Osteoblast (primary cell): ENCODE results near the gene PLXND1. TPM values are rescaled to one million over a fixed set of nuclear protein-coding genes. Genes with fewer than 3 reads are reported as not detected.

Experiments used
- DNase-seq: peaks from one replicate; pipeline ENCODE4 v3.0.0; 2011; ENCODE audit warnings: low spot score, mixed read lengths; ENCODE audit not compliant: insufficient read length; ENCODE audit errors: missing footprints
- H2AFZ ChIP-seq: 2 replicates; pipeline ENCODE4 v1.6.0; 2011; ENCODE audit warnings: mild to moderate bottlenecking, low read length
- H3K27ac ChIP-seq: 2 replicates; pipeline ENCODE4 v1.5.1; 2011; ENCODE audit warnings: mild to moderate bottlenecking, low read depth, low read length, moderate library complexity
- H3K27me3 ChIP-seq: 2 replicates; pipeline ENCODE4 v1.6.0; 2012; ENCODE audit warnings: mild to moderate bottlenecking, control low read depth, inconsistent platforms, low read length, moderate library complexity; ENCODE audit not compliant: insufficient read depth
- H3K36me3 ChIP-seq: 2 replicates; pipeline ENCODE4 v1.5.1; 2011; ENCODE audit warnings: mild to moderate bottlenecking, low read length, control low read depth, moderate library complexity; ENCODE audit not compliant: insufficient read depth
- H3K4me1 ChIP-seq: 2 replicates; pipeline ENCODE4 v1.5.1; 2011; ENCODE audit warnings: mild to moderate bottlenecking, low read length, control low read depth, moderate library complexity; ENCODE audit not compliant: insufficient read depth
- H3K4me2 ChIP-seq: 2 replicates; pipeline ENCODE4 v1.6.0; 2011; ENCODE audit warnings: mild to moderate bottlenecking, low read length; ENCODE audit not compliant: insufficient read depth
- H3K4me3 ChIP-seq: fragments of 200-600 bp; sonication (generic); 3 replicates; pipeline ENCODE4 v1.5.1; 2012; ENCODE audit warnings: mild to moderate bottlenecking, low read length, inconsistent platforms; ENCODE audit not compliant: insufficient read depth
- H3K79me2 ChIP-seq: 2 replicates; pipeline ENCODE4 v1.6.0; 2012; ENCODE audit warnings: mild to moderate bottlenecking, low read length, control low read depth, inconsistent platforms; ENCODE audit not compliant: insufficient read depth
- H3K9me3 ChIP-seq: 2 replicates; pipeline ENCODE4 v1.5.1; 2011; ENCODE audit warnings: low read depth, low read length, control low read depth
- H4K20me1 ChIP-seq: 2 replicates; pipeline ENCODE4 v1.6.0; 2012; ENCODE audit warnings: mild to moderate bottlenecking, low read length, control low read depth; ENCODE audit not compliant: insufficient read depth
- CTCF ChIP-seq: IDR thresholded peaks from 2 replicates; pipeline ENCODE4 v1.5.1; 2011; ENCODE audit warnings: mild to moderate bottlenecking, low read depth, low read length, moderate library complexity; ENCODE audit errors: extremely low read depth
- total RNA-seq: library from RNA; depleted of rRNA; stranded (reverse); fragments of >200 nt; gene quantifications from 2 replicates; pipeline ENCODE4 v1.2.3, GENCODE V29; 2012

The PLXND1 gene
- total RNA-seq, 1 donor = 134 TPM

DNA sequence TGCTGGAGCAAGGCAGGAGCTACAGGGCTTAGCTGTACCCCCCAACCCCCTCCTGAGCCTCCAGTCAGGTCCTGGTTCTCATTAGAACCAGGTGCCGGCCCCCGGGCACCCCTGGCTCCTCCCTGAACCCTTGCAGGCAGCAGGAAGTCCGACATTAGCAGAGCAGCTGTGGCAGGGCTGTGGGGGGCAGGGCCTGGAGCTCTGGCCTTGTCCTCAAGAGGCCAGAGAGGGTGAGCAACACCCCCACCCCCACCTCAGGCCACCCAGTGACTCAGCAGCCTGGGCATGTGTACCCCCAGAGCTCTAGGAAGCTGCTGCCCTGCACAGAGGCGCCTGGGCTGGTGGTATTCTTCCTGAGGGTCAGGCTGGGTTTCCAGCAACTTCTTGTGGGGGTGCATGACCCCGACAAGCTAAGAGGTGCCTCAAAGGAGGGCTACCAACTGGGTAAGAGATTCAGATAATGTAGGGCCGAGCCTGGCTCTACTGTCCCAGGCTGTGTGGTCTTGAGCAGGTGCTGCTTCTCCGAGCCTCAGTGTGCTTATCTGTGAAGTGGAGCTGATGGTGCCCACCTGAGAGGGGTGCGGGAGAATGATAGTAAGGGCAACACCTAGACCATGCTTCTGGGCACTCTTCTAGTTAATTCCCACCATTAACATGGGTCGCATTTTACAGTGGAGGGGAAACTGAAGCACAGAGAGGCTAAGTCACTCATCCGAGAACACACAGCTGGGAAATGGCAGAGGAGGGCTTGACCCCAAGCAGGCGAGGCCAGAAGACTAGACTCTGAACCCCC, 47.5 kb downstream of the PLXND1 start:
- Histone ChIP-seq H3K27me3 (no peaks in the 10 kb centered on the region), H3K79me2 (peaks cover 3% of the 10 kb centered on the region), H2AFZ (no peak overlapping the region), H3K4me2 (peak overlapping the region; percentile 13), H4K20me1 (no peaks in the 10 kb centered on the region), H3K9me3 (no peaks in the 10 kb centered on the region), H3K27ac (peak overlapping the region; percentile 32), H3K36me3 (peaks cover 64% of the 10 kb centered on the region), H3K4me3 (no peak overlapping the region), H3K4me1 (peaks cover 35% of the 10 kb centered on the region)
- TF ChIP-seq CTCF = no peak
- DNase-seq = peak; percentile 98

GRCh38 chr3:129558081-129558771, 48.2 kb downstream of the PLXND1 start:
- Histone ChIP-seq H3K27ac (peak overlapping the region; percentile 32), H2AFZ (no peak overlapping the region), H3K9me3 (no peaks in the 10 kb centered on the region), H4K20me1 (no peaks in the 10 kb centered on the region), H3K4me3 (no peak overlapping the region), H3K4me1 (peaks cover 35% of the 10 kb centered on the region), H3K4me2 (peak overlapping the region; percentile 1), H3K36me3 (peaks cover 59% of the 10 kb centered on the region), H3K27me3 (no peaks in the 10 kb centered on the region), H3K79me2 (peaks cover 3% of the 10 kb centered on the region)
- TF ChIP-seq CTCF = no peak
- DNase-seq = no peak

DNA sequence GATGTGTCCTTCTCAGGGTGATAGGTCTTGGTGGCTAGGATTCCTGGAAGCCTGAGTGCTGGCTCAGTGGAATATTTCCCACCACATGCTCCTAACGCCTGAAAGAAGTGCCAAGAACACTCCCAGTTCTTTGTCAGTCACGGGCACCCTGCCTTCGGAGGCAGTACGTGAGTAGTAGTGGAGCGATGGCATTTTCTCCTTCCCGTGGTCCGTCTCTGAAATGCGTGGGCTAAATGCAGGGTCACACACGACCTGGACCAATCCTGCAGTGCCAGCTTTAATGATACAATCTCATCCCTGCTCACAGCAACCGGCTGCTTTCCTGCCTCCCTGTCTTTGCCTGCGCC, 49.0 kb downstream of the PLXND1 start:
- H4K20me1 ChIP-seq = no peaks in the 10 kb centered on the region
- DNase-seq = no peak
- no peak overlapping the region for H3K4me3 ChIP-seq
- no peak for TF ChIP-seq CTCF
- no peak overlapping the region for H3K4me2 ChIP-seq
- peaks cover 52% of the 10 kb centered on the region for H3K36me3 ChIP-seq
- H2AFZ ChIP-seq = no peak overlapping the region
- no peaks in the 10 kb centered on the region for H3K27me3 ChIP-seq
- H3K27ac ChIP-seq = peak overlapping the region; percentile 32
- H3K4me1 ChIP-seq = peaks cover 35% of the 10 kb centered on the region
- no peaks in the 10 kb centered on the region for H3K9me3 ChIP-seq
- peaks cover 3% of the 10 kb centered on the region for H3K79me2 ChIP-seq

DNA sequence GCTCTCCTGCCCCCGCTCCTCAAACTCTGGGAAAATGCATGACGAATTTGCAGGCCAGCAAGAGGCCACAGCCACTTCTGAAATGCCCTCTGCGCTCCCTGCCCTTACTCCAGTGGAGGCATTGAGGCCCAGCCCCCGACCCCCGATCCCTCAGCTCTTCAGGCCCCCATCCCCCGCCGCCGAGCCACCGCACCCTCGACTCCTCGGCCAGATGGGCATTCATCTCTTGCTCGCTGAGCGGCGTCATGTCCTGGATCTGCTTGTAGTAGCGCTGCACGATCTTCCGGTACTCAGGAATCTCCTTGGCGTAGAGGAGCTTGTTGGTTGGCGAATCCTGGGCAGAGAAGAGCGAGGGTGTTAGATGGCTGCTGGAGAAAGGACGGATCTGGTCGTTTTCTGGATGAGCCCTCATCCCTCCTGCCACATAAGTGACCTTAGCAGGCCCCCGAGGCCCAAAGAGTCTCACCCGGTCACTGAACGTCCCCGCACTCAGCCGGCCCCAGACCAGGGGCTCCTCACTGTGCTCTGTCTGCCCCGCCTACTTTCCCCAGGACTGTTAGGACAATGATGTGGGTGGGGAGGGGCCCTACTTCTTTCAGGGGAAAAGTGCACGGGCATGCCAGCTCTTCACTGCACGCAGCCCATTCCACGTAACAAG, 49.5 kb downstream of the PLXND1 start:
- peaks cover 47% of the 10 kb centered on the region for H3K36me3 ChIP-seq
- peaks cover 35% of the 10 kb centered on the region for H3K4me1 ChIP-seq
- peaks cover 3% of the 10 kb centered on the region for H3K79me2 ChIP-seq
- no peak for TF ChIP-seq CTCF
- no peaks in the 10 kb centered on the region for H3K27me3 ChIP-seq
- no peak overlapping the region for H3K4me2 ChIP-seq
- no peak overlapping the region for H3K4me3 ChIP-seq
- no peaks in the 10 kb centered on the region for H3K9me3 ChIP-seq
- no peak overlapping the region for H3K27ac ChIP-seq
- no peaks in the 10 kb centered on the region for H4K20me1 ChIP-seq
- no peak overlapping the region for H2AFZ ChIP-seq
- DNase-seq = no peak
